ENCODE results near the gene P2RX4. TPM values are rescaled to one million over a fixed set of nuclear protein-coding genes. Genes with fewer than 3 reads are reported as not detected.

P2RX4 gene
- total and polyA plus RNA-seq, 2 of the 13 experiments (the other 11 are each of a cell fraction or from before 2014, with no cell fraction given): 13.8 to 30.8 TPM

DNA sequence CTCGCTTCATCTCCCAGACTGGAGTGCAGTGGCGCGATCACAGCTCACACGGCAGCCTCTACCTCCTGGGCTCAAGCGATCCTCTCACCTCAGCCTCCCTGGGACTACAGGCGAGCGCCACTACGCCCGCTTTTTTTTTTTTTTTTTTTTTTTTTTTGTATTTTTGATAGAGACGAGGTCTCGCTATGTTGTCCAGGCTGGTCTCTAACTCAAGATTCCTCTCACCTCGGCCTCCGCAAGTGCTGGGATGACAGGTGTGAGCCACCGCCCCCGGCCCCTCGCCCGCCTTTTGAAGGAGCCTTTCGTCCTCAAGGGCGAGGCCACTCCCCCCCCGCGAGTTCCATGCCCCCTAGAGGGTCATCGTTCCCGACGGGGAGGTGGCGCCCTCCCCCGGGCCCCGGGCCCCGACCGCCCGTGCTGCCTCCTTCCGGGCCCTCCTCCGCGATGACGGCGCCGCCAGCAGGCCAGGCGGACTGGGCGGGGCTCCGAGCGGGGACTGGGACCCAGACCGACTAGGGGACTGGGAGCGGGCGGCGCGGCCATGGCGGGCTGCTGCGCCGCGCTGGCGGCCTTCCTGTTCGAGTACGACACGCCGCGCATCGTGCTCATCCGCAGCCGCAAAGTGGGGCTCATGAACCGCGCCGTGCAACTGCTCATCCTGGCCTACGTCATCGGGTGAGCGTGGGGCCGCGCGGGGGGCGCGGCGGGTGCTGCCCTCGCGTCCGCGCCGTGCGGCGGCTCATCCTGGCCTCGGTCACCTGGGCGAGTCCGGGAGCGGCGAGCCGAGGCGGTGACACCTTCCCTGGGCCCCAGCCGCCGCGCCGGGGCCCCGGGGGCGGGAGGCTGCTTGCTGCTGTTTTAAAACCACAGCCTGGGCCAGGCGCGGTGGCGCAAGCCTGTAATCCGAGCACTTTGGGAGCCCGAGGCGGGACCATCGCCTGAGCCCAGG is at the start of gene P2RX4 (continued):
- TF ChIP-seq, protein P1, sequence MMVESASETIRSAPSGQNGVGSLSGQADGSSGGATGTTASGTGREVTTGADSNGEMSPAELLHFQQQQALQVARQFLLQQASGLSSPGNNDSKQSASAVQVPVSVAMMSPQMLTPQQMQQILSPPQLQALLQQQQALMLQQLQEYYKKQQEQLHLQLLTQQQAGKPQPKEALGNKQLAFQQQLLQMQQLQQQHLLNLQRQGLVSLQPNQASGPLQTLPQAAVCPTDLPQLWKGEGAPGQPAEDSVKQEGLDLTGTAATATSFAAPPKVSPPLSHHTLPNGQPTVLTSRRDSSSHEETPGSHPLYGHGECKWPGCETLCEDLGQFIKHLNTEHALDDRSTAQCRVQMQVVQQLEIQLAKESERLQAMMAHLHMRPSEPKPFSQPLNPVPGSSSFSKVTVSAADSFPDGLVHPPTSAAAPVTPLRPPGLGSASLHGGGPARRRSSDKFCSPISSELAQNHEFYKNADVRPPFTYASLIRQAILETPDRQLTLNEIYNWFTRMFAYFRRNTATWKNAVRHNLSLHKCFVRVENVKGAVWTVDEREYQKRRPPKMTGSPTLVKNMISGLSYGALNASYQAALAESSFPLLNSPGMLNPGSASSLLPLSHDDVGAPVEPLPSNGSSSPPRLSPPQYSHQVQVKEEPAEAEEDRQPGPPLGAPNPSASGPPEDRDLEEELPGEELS (CRISPR knock-in tag; IDR thresholded peaks at IDR 0.05): 0 out of 2 replicates have a peak, but pooled peaks have one; percentile 22
- TF ChIP-seq BRD4 (CRISPR knock-in tag; IDR thresholded peaks at IDR 0.05): peak; percentile 66
- TF ChIP-seq, protein P2, sequence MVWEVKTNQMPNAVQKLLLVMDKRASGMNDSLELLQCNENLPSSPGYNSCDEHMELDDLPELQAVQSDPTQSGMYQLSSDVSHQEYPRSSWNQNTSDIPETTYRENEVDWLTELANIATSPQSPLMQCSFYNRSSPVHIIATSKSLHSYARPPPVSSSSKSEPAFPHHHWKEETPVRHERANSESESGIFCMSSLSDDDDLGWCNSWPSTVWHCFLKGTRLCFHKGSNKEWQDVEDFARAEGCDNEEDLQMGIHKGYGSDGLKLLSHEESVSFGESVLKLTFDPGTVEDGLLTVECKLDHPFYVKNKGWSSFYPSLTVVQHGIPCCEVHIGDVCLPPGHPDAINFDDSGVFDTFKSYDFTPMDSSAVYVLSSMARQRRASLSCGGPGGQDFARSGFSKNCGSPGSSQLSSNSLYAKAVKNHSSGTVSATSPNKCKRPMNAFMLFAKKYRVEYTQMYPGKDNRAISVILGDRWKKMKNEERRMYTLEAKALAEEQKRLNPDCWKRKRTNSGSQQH (CRISPR knock-in tag; IDR thresholded peaks at IDR 0.05; ENCODE audit: low read depth): peak; percentile 58; the same call in 1 of the 2 replicates
- TF ChIP-seq ZNF772 (CRISPR knock-in tag; IDR thresholded peaks at IDR 0.05): peak; percentile 91; the same call in 1 of the 2 replicates
- TF ChIP-seq, protein P3, sequence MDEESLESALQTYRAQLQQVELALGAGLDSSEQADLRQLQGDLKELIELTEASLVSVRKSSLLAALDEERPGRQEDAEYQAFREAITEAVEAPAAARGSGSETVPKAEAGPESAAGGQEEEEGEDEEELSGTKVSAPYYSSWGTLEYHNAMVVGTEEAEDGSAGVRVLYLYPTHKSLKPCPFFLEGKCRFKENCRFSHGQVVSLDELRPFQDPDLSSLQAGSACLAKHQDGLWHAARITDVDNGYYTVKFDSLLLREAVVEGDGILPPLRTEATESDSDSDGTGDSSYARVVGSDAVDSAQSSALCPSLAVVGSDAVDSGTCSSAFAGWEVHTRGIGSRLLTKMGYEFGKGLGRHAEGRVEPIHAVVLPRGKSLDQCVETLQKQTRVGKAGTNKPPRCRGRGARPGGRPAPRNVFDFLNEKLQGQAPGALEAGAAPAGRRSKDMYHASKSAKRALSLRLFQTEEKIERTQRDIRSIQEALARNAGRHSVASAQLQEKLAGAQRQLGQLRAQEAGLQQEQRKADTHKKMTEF (CRISPR knock-in tag; IDR thresholded peaks at IDR 0.05): peak; percentile 82; the same call in 1 of the 2 replicates
- TF ChIP-seq SMARCE1 (IDR thresholded peaks at IDR 0.05; ENCODE audit: borderline replicate concordance): no peak
- TF ChIP-seq, protein P4, sequence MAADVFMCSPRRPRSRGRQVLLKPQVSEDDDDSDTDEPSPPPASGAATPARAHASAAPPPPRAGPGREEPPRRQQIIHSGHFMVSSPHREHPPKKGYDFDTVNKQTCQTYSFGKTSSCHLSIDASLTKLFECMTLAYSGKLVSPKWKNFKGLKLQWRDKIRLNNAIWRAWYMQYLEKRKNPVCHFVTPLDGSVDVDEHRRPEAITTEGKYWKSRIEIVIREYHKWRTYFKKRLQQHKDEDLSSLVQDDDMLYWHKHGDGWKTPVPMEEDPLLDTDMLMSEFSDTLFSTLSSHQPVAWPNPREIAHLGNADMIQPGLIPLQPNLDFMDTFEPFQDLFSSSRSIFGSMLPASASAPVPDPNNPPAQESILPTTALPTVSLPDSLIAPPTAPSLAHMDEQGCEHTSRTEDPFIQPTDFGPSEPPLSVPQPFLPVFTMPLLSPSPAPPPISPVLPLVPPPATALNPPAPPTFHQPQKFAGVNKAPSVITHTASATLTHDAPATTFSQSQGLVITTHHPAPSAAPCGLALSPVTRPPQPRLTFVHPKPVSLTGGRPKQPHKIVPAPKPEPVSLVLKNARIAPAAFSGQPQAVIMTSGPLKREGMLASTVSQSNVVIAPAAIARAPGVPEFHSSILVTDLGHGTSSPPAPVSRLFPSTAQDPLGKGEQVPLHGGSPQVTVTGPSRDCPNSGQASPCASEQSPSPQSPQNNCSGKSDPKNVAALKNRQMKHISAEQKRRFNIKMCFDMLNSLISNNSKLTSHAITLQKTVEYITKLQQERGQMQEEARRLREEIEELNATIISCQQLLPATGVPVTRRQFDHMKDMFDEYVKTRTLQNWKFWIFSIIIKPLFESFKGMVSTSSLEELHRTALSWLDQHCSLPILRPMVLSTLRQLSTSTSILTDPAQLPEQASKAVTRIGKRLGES (CRISPR knock-in tag; IDR thresholded peaks at IDR 0.05; ENCODE audit: borderline replicate concordance): no peak
- TF ChIP-seq ZSCAN9 (CRISPR knock-in tag; IDR thresholded peaks at IDR 0.05; ENCODE audit: borderline replicate concordance): no peak
- TF ChIP-seq, protein P5, sequence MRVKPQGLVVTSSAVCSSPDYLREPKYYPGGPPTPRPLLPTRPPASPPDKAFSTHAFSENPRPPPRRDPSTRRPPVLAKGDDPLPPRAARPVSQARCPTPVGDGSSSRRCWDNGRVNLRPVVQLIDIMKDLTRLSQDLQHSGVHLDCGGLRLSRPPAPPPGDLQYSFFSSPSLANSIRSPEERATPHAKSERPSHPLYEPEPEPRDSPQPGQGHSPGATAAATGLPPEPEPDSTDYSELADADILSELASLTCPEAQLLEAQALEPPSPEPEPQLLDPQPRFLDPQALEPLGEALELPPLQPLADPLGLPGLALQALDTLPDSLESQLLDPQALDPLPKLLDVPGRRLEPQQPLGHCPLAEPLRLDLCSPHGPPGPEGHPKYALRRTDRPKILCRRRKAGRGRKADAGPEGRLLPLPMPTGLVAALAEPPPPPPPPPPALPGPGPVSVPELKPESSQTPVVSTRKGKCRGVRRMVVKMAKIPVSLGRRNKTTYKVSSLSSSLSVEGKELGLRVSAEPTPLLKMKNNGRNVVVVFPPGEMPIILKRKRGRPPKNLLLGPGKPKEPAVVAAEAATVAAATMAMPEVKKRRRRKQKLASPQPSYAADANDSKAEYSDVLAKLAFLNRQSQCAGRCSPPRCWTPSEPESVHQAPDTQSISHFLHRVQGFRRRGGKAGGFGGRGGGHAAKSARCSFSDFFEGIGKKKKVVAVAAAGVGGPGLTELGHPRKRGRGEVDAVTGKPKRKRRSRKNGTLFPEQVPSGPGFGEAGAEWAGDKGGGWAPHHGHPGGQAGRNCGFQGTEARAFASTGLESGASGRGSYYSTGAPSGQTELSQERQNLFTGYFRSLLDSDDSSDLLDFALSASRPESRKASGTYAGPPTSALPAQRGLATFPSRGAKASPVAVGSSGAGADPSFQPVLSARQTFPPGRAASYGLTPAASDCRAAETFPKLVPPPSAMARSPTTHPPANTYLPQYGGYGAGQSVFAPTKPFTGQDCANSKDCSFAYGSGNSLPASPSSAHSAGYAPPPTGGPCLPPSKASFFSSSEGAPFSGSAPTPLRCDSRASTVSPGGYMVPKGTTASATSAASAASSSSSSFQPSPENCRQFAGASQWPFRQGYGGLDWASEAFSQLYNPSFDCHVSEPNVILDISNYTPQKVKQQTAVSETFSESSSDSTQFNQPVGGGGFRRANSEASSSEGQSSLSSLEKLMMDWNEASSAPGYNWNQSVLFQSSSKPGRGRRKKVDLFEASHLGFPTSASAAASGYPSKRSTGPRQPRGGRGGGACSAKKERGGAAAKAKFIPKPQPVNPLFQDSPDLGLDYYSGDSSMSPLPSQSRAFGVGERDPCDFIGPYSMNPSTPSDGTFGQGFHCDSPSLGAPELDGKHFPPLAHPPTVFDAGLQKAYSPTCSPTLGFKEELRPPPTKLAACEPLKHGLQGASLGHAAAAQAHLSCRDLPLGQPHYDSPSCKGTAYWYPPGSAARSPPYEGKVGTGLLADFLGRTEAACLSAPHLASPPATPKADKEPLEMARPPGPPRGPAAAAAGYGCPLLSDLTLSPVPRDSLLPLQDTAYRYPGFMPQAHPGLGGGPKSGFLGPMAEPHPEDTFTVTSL (CRISPR knock-in tag; IDR thresholded peaks at IDR 0.05; ENCODE audit: borderline replicate concordance): no peak
- TF ChIP-seq MTF1 (CRISPR knock-in tag; IDR thresholded peaks at IDR 0.05): 0 out of 2 replicates have a peak, but pooled peaks have one; percentile 22
